ENCODE data around the gene UCP2.

Gene UCP2

GRCh38 chr11:74001822-74002286 is 19.2 kb upstream of the UCP2 start:
- TF ChIP-seq CTCF (IDR thresholded peaks at IDR 0.05; ENCODE audit: control extremely low read depth, extremely low read depth, low read depth, missing control alignments) = no peak
- POLR2A ChIA-PET = interaction anchor here (0.5 to 0.8 kb wide), 2 partner anchors 10 to 52 kb away, joined by 4 read pairs; no protein-coding TSS in a partner anchor
- CTCF ChIA-PET = interaction anchor here (0.6 to 1.3 kb wide), 4 partner anchors 9 to 37 kb away, joined by 3 to 7 read pairs (median 4); no protein-coding TSS in a partner anchor

GRCh38 chr11:74000307-74001133 is 17.9 kb upstream of the UCP2 start:
- no peak for TF ChIP-seq CTCF (IDR thresholded peaks at IDR 0.05; ENCODE audit: control extremely low read depth, extremely low read depth, low read depth, missing control alignments)
- ChIA-PET POLR2A (no interaction called here), CTCF (interaction anchor here (1.0 to 1.7 kb wide), 3 partner anchors 14 to 20 kb away, joined by 3 to 7 read pairs (median 3); no protein-coding TSS in a partner anchor)
- no peak for DNase-seq (ENCODE audit: extremely low spot score)

More at GRCh38 chr11:74001822-74002286, 19.2 kb upstream of the UCP2 start:
- DNase-seq (ENCODE audit: extremely low spot score) = no peak

GRCh38 chr11:73999581-74000306 is 17.1 kb upstream of the UCP2 start:
- ChIA-PET CTCF (interaction anchor here (1.2 to 1.7 kb wide), 2 partner anchors 15 to 19 kb away, joined by 3 to 7 read pairs; no protein-coding TSS in a partner anchor), POLR2A (no interaction called here)
- DNase-seq (ENCODE audit: extremely low spot score) = no peak
- TF ChIP-seq CTCF (IDR thresholded peaks at IDR 0.05; ENCODE audit: control extremely low read depth, extremely low read depth, low read depth, missing control alignments) = no peak

- POLR2A ChIA-PET = no interaction called here
- DNase-seq (ENCODE audit: extremely low spot score) = no peak
- CTCF ChIA-PET = interaction anchor here (1.7 kb wide), 1 partner anchor 16 kb away, joined by 7 read pairs; no protein-coding TSS in a partner anchor
- TF ChIP-seq CTCF (IDR thresholded peaks at IDR 0.05; ENCODE audit: control extremely low read depth, extremely low read depth, low read depth, missing control alignments) = no peak
Observed at GRCh38 chr11:73998846-73999575, 16.4 kb upstream of the UCP2 start.

GRCh38 chr11:73997120-73997770 is 14.6 kb upstream of the UCP2 start:
- CTCF ChIA-PET = interaction anchor here (0.8 to 1.9 kb wide), 8 partner anchors 11 to 258 kb away, joined by 3 to 4 read pairs (median 4); partner anchors contain the start of genes UCP2 and UCP3
- DNase-seq (ENCODE audit: extremely low spot score) = no peak
- POLR2A ChIA-PET = interaction anchor here (1.3 to 1.9 kb wide), 2 partner anchors 14 to 17 kb away, joined by 4 to 13 read pairs; no protein-coding TSS in a partner anchor
- no peak for TF ChIP-seq CTCF (IDR thresholded peaks at IDR 0.05; ENCODE audit: control extremely low read depth, extremely low read depth, low read depth, missing control alignments)
